Neural progenitor cell (in vitro differentiated cells): ENCODE data around the gene COCH. TPM values are rescaled to one million over a fixed set of nuclear protein-coding genes. Genes with fewer than 3 reads are reported as not detected.
A peak's percentile ranks its signal among the peaks of the same experiment; 100 is the strongest.

Source experiments
- DNase-seq: peaks from one replicate; pipeline ENCODE4 v3.0.0-alpha.2; 2016; ENCODE audit warnings: low spot score
- H2AFZ ChIP-seq: fragments of 200-600 bp; sonication (generic); replicated peaks from 2 replicates; pipeline ENCODE4 v1.6.1; 2016; ENCODE audit warnings: antibody characterized with exemption
- H3F3A ChIP-seq: fragments of 200-600 bp; sonication (generic); 2 replicates; pipeline ENCODE4 v1.6.1; 2016; ENCODE audit warnings: antibody characterized with exemption, low read depth
- H3K27ac ChIP-seq: fragments of 200-600 bp; sonication (generic); 2 replicates; pipeline ENCODE4 v1.5.1; 2016; ENCODE audit warnings: mild to moderate bottlenecking
- H3K27me3 ChIP-seq: fragments of 200-600 bp; sonication (generic); 2 replicates; pipeline ENCODE4 v1.6.1; 2016; ENCODE audit warnings: mild to moderate bottlenecking, moderate library complexity
- H3K36me3 ChIP-seq: fragments of 200-600 bp; sonication (generic); 2 replicates; pipeline ENCODE4 v1.5.1; 2016
- H3K4me1 ChIP-seq: fragments of 200-600 bp; sonication (generic); 2 replicates; pipeline ENCODE4 v1.6.1; 2016; ENCODE audit warnings: mixed run types
- H3K4me2 ChIP-seq: fragments of 200-600 bp; sonication (generic); 2 replicates; pipeline ENCODE4 v1.6.1; 2016
- H3K4me3 ChIP-seq: fragments of 200-600 bp; sonication (generic); 2 replicates; pipeline ENCODE4 v1.5.1; 2016
- H3K79me2 ChIP-seq: fragments of 200-600 bp; sonication (generic); 2 replicates; pipeline ENCODE4 v1.6.1; 2016; ENCODE audit warnings: low read depth
- H3K9ac ChIP-seq: fragments of 200-600 bp; sonication (generic); 2 replicates; pipeline ENCODE4 v1.6.1; 2016
- H3K9me3 ChIP-seq: fragments of 200-600 bp; sonication (generic); 2 replicates; pipeline ENCODE4 v1.5.1; 2016; ENCODE audit warnings: low read depth
- H4K20me1 ChIP-seq: fragments of 200-600 bp; sonication (generic); 2 replicates; pipeline ENCODE4 v1.6.1; 2016; ENCODE audit warnings: low read depth
- H3K27ac Mint-ChIP-seq: 3 replicates; pipeline ENCODE4 v1.8.0; 2021; ENCODE audit warnings: mixed read lengths
- H3K27me3 Mint-ChIP-seq: 2 replicates; pipeline ENCODE4 v1.8.0; 2022; ENCODE audit warnings: low read depth, mild to moderate bottlenecking, inconsistent platforms, moderate library complexity, mixed read lengths; ENCODE audit not compliant: insufficient read depth
- H3K36me3 Mint-ChIP-seq: 3 replicates; pipeline ENCODE4 v1.8.0; 2021; ENCODE audit warnings: mixed read lengths
- H3K4me1 Mint-ChIP-seq: 3 replicates; pipeline ENCODE4 v1.8.0; 2021; ENCODE audit warnings: mixed read lengths
- H3K4me3 Mint-ChIP-seq: 3 replicates; pipeline ENCODE4 v1.8.0; 2021; ENCODE audit warnings: mild to moderate bottlenecking, moderate library complexity, mixed read lengths
- H3K9me3 Mint-ChIP-seq: 3 replicates; pipeline ENCODE4 v1.8.0; 2020; ENCODE audit warnings: mixed read lengths
- EZH2 ChIP-seq: fragments of 200-600 bp; sonication (generic); IDR thresholded peaks from 2 replicates; pipeline ENCODE4 v1.6.1; 2017; ENCODE audit warnings: antibody characterized with exemption, mild to moderate bottlenecking, moderate library complexity
- EZH2phosphoT487 ChIP-seq: fragments of 200-600 bp; sonication (generic); IDR thresholded peaks from 2 replicates; pipeline ENCODE4 v1.6.1; 2017; ENCODE audit warnings: antibody characterized with exemption
- total RNA-seq: library from RNA; depleted of rRNA; stranded (reverse); fragments of >200 nt; gene quantifications from 2 replicates; pipeline ENCODE4 v1.2.3, GENCODE V29; 2015; ENCODE audit warnings: low replicate concordance
- TF ChIP-seq, protein P1 (sequence below): fragments of 200-600 bp; sonication (generic); IDR thresholded peaks from 2 replicates; pipeline ENCODE4 v1.5.1; 2017; ENCODE audit warnings: antibody characterized with exemption, mild to moderate bottlenecking

Gene COCH
- total RNA-seq, 1 donor from 2014 or later: 31.1 TPM

DNA sequence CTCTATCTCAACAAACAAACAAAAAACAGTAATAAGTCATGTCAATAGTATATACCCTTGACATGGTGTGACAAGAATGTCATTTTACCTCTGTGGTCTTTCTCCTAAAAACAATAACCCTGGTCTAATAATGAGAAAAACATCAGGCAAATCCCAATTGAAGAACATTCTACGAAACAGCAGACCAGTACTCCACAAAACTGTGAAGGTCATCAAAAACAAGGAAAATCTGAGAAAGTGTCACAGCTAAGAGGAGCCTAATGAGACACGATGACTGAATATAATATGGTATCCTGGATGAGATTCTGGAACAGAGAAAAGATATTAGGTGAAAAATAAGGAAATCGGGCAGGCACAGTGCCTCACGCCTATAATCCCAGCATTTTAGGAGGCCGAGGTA is 5.6 kb upstream of the COCH start:
- H3K27ac Mint-ChIP-seq: no peak overlapping the region
- Histone ChIP-seq H3F3A (peaks cover 5% of the 10 kb centered on the region), H4K20me1 (no peaks in the 10 kb centered on the region), H3K27ac (no peak overlapping the region), H3K36me3 (no peaks in the 10 kb centered on the region), H2AFZ (no peak overlapping the region), H3K9ac (no peak overlapping the region), H3K4me3 (no peak overlapping the region), H3K79me2 (no peaks in the 10 kb centered on the region), H3K4me1 (peaks cover 5% of the 10 kb centered on the region), H3K4me2 (no peak overlapping the region), H3K9me3 (no peaks in the 10 kb centered on the region), H3K27me3 (peaks cover 16% of the 10 kb centered on the region)
- no peak overlapping the region for H3K4me3 Mint-ChIP-seq
- H3K4me1 Mint-ChIP-seq: peaks cover 5% of the 10 kb centered on the region
- DNase-seq: no peak
- H3K36me3 Mint-ChIP-seq: no peaks in the 10 kb centered on the region
- H3K27me3 Mint-ChIP-seq: peaks cover 10% of the 10 kb centered on the region
- TF ChIP-seq EZH2phosphoT487: no peak
- TF ChIP-seq, protein P1, sequence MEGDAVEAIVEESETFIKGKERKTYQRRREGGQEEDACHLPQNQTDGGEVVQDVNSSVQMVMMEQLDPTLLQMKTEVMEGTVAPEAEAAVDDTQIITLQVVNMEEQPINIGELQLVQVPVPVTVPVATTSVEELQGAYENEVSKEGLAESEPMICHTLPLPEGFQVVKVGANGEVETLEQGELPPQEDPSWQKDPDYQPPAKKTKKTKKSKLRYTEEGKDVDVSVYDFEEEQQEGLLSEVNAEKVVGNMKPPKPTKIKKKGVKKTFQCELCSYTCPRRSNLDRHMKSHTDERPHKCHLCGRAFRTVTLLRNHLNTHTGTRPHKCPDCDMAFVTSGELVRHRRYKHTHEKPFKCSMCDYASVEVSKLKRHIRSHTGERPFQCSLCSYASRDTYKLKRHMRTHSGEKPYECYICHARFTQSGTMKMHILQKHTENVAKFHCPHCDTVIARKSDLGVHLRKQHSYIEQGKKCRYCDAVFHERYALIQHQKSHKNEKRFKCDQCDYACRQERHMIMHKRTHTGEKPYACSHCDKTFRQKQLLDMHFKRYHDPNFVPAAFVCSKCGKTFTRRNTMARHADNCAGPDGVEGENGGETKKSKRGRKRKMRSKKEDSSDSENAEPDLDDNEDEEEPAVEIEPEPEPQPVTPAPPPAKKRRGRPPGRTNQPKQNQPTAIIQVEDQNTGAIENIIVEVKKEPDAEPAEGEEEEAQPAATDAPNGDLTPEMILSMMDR: no peak
- no peak for TF ChIP-seq EZH2
- no peaks in the 10 kb centered on the region for H3K9me3 Mint-ChIP-seq

DNA sequence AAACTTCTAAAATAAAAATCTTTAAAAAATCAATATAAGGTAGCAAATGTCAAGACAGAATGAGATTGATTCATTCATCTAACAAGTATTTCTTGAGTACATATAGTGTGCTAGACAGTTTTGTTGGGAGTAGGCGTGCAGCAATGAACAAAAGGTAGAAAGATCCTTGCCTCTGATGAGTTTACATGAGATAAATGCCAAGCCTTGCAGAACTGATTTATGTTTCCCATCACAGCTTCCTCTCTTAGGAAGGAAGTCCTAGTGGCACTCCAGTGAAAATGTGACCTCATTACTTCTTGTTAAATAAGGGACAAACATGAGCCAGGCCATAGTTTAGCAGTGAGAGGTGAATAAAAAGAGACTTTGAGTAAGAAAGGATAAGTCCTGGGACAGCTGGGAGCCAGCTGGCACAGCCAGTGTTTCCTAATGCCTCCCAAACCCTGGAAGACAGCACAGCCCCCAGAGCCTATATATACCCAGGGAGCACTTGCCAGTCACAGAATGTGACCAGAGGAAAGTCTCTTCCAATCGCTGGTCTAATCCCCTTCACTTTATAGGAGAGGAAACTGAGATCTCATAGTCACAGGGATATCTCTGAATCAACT is 4.7 kb upstream of the COCH start:
- H3K79me2 ChIP-seq: no peaks in the 10 kb centered on the region

DNA sequence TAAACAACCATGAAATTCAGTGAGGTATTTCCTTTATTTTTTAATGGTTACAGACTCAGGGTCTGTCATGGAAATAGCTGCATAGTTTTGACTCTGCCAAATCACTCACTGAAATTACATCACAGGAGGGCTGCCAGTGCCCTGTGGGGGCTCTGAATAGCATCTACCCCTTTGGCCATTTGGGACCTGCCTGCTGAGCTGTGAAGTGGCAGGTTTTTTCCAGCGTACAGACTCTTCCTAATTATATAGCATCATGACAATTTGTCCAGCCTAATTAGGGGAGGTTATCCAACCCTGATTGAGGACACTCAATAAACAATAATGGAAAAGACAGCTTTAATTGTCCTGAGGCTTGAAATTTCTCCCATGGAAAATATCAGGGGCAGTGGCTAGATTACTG is 1.8 kb upstream of the COCH start:
- DNase-seq: peak; percentile 10
- no peak for TF ChIP-seq EZH2
- no peak for TF ChIP-seq EZH2phosphoT487
- TF ChIP-seq, protein P1: no peak
- Histone ChIP-seq H3F3A (peaks cover 13% of the 10 kb centered on the region), H3K9ac (no peak overlapping the region), H3K27me3 (peaks cover 49% of the 10 kb centered on the region), H3K9me3 (no peaks in the 10 kb centered on the region), H3K4me3 (no peak overlapping the region), H3K4me2 (no peak overlapping the region), H3K79me2 (no peaks in the 10 kb centered on the region), H3K36me3 (no peaks in the 10 kb centered on the region), H4K20me1 (no peaks in the 10 kb centered on the region), H3K4me1 (peaks cover 11% of the 10 kb centered on the region), H2AFZ (no peak overlapping the region), H3K27ac (no peak overlapping the region)
- Mint-ChIP-seq H3K27ac (no peak overlapping the region), H3K4me1 (peaks cover 11% of the 10 kb centered on the region), H3K9me3 (no peaks in the 10 kb centered on the region), H3K27me3 (peaks cover 29% of the 10 kb centered on the region), H3K4me3 (no peak overlapping the region), H3K36me3 (peaks cover 1% of the 10 kb centered on the region)

More for the DNA sequence above, 4.7 kb upstream of the COCH start:
- Histone ChIP-seq H3K4me1 (peaks cover 7% of the 10 kb centered on the region), H3K4me2 (no peak overlapping the region), H3K27ac (no peak overlapping the region), H4K20me1 (no peaks in the 10 kb centered on the region), H3K4me3 (no peak overlapping the region), H3F3A (peaks cover 5% of the 10 kb centered on the region), H3K9me3 (no peaks in the 10 kb centered on the region), H3K36me3 (no peaks in the 10 kb centered on the region), H2AFZ (no peak overlapping the region), H3K9ac (no peak overlapping the region), H3K27me3 (peaks cover 25% of the 10 kb centered on the region)
- Mint-ChIP-seq H3K9me3 (no peaks in the 10 kb centered on the region), H3K4me1 (peaks cover 6% of the 10 kb centered on the region), H3K4me3 (no peak overlapping the region), H3K27ac (no peak overlapping the region), H3K27me3 (peaks cover 15% of the 10 kb centered on the region), H3K36me3 (no peaks in the 10 kb centered on the region)
- TF ChIP-seq EZH2phosphoT487 (no peak), EZH2 (no peak)
- TF ChIP-seq, protein P1: no peak
- no peak for DNase-seq
